ENCODE results near the gene GPC2.
"Not testable (repeated sequence)": the region's sequence is repeated elsewhere in the genome, so short reads cannot be mapped to it uniquely, and the experiment has no call there.

Gene GPC2, protein sequence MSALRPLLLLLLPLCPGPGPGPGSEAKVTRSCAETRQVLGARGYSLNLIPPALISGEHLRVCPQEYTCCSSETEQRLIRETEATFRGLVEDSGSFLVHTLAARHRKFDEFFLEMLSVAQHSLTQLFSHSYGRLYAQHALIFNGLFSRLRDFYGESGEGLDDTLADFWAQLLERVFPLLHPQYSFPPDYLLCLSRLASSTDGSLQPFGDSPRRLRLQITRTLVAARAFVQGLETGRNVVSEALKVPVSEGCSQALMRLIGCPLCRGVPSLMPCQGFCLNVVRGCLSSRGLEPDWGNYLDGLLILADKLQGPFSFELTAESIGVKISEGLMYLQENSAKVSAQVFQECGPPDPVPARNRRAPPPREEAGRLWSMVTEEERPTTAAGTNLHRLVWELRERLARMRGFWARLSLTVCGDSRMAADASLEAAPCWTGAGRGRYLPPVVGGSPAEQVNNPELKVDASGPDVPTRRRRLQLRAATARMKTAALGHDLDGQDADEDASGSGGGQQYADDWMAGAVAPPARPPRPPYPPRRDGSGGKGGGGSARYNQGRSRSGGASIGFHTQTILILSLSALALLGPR

DNA sequence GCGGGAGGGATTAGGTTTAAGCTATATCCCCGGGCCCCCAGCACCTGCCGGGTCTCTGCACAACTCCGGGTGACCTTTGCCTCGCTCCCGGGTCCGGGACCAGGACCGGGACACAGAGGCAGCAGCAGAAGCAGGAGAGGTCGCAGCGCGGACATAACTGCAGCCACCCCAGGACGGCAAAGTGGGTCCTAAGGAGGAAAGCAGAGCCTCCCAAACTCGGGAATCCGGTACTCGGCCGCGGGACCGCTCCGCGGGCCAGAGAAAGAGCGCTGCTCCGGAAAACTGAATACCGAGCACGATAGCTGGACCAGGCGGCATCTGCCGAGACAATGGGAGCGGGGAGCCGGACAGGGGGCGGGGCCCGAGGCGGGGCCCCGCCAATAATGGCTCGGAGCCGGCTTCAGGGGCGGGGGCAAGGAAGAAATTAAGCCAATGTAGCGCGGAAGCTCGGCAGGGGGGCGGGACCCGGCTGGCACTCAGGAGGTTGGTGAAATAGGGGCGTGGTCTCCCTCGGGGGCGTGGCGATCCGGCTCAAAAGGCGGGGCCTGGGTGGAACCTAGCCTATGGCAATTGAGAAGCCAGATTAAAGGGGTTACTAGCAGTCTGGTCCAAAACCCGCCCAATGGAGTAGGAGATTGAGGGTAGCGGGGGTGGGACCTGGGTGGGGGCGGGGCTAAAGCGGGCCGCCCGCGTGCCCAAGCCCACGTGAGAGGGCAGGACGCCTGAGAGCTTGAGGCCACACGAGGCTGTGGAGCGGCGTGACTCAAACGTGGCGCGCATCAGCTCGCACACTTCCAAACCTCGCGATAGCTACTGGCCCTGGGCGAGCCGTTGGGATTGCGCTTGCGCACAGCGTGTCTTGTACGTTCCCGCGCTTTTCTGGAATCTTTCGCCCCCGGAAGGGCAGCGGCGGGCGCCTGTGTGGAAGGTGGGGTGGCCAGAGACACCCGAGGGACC lies at the start of gene GPC2, which contains the start of gene STAG3:
Gene GPC2 (minus strand): TSS at position 337 of the 957 bp plus-strand sequence. CDS start 182 bp downstream, at position 155.
Gene STAG3 (plus strand): TSS at position 874 of the 957 bp plus-strand sequence. CDS start 2,639 bp downstream, outside the sequence.
- H2AFZ ChIP-seq = peak within 1 kb of the TSS; percentile 92
- H3K4me1 ChIP-seq = peaks cover 2% of the 10 kb centered on the region
- H3K4me2 ChIP-seq (ENCODE audit: low read length) = peak within 1 kb of the TSS; percentile 92
- no peak within 1 kb of the TSS for H3K27ac ChIP-seq
- H3K27me3 ChIP-seq (ENCODE audit: control insufficient read depth, insufficient read depth, low read length) = no peaks in the 10 kb centered on the region
- TF ChIP-seq, protein P1, sequence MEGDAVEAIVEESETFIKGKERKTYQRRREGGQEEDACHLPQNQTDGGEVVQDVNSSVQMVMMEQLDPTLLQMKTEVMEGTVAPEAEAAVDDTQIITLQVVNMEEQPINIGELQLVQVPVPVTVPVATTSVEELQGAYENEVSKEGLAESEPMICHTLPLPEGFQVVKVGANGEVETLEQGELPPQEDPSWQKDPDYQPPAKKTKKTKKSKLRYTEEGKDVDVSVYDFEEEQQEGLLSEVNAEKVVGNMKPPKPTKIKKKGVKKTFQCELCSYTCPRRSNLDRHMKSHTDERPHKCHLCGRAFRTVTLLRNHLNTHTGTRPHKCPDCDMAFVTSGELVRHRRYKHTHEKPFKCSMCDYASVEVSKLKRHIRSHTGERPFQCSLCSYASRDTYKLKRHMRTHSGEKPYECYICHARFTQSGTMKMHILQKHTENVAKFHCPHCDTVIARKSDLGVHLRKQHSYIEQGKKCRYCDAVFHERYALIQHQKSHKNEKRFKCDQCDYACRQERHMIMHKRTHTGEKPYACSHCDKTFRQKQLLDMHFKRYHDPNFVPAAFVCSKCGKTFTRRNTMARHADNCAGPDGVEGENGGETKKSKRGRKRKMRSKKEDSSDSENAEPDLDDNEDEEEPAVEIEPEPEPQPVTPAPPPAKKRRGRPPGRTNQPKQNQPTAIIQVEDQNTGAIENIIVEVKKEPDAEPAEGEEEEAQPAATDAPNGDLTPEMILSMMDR (IDR thresholded peaks at IDR 0.05) = no peak
- no peaks in the 10 kb centered on the region for H3K79me2 ChIP-seq
- H3K36me3 ChIP-seq (ENCODE audit: control insufficient read depth, insufficient read depth, low read length) = no peaks in the 10 kb centered on the region
- no peaks in the 10 kb centered on the region for H3K9me3 ChIP-seq (ENCODE audit: control insufficient read depth, low read length)
- H3K4me3 ChIP-seq (ENCODE audit: low read depth, low read length) = peak within 1 kb of the TSS; percentile 58
- H3K9ac ChIP-seq = no peak within 1 kb of the TSS

DNA sequence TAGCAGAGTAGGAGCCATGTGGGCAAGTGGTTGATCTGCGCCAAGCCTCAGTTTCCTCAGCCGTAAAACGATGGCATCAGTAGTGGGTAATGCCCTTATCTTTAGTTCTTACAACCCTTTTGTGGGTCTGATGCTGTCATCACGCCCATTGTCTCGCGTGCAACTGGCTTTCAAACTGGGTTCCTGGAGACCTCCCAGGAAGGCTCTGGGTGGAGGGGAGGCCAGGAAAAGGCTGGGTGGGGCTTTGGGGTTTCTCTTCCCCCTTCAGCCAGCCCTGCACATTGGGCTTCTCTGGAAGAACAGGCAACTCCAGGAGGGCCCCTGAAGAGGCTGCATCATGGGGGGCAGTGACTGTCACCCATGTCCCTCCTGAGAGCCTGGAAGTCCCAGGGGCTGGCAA lies 47.7 kb upstream of the GPC2 start:
- not testable (repeated sequence) for H2AFZ ChIP-seq; H3K4me3 ChIP-seq (ENCODE audit: low read depth, low read length); H3K4me1 ChIP-seq; H3K4me2 ChIP-seq (ENCODE audit: low read length); H3K27me3 ChIP-seq (ENCODE audit: control insufficient read depth, insufficient read depth, low read length); H3K36me3 ChIP-seq (ENCODE audit: control insufficient read depth, insufficient read depth, low read length); H3K27ac ChIP-seq; H3K9ac ChIP-seq; H3K79me2 ChIP-seq; H3K9me3 ChIP-seq (ENCODE audit: control insufficient read depth, low read length)

DNA sequence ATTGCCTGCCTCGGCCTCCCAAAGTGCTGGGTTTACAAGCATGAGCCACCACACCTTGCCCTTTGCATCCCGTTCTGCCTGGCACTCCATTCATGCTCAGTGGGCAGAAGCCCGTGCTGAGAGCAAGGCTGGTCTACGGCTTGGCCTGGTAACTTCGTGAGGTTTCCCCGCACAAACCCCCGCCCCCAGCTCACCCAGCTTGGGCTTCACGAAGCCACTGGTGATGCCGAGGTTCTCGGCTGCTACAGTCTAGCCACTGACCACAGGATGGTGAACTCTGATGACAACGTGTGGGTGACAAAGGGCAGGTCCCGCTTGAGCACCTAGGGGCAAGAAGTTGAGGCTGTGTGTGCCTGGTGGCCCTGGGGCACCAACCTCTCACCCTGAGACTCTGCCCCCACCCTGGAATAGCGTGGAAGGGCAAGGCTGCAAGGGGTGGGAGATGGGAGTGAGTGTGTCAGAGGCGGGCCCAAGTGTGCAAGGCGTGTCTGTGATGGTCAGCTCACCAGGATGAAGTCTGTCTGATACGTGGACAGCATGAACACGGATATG lies 46.3 kb upstream of the GPC2 start:
- not testable (repeated sequence) for H3K9ac ChIP-seq; H3K79me2 ChIP-seq; H3K27me3 ChIP-seq (ENCODE audit: control insufficient read depth, insufficient read depth, low read length); H3K4me1 ChIP-seq; H3K36me3 ChIP-seq (ENCODE audit: control insufficient read depth, insufficient read depth, low read length); H2AFZ ChIP-seq; H3K27ac ChIP-seq; H3K4me2 ChIP-seq (ENCODE audit: low read length); H3K4me3 ChIP-seq (ENCODE audit: low read depth, low read length); H3K9me3 ChIP-seq (ENCODE audit: control insufficient read depth, low read length)

DNA sequence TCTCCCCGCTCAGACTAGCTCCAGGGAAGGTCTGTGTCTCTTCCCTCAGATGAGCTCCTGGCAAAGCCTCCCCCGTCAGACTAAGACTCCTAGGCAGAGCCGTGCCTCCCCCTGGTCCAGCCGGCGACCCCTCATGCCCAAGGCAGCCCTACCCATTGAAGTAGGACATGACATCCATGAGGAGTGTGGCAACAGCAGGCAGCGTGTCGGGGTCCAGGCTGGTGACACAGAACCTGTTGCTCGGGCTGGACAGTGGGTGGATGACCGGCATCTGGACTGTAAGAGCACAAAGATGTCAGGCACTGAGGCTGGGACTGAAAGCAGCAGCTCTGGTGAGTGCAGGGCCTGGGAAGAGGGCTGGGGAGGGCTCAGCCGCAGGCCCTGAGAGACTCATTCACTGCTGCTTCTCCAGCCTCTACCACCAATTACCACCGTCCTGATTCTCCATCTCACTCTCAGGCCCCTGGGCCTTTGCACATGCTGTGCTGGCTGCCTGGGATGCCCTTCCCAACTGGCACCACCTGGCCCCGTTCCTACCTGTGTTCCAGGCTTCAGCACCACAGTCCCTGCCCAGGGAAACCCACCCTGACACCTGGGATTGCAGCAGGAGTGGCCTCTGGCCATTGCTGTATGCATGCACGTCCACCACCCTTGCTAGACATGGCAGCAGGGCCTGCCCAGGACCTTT lies 45.4 kb upstream of the GPC2 start:
- H3K4me1 ChIP-seq = no peaks in the 10 kb centered on the region
- no peak overlapping the region for H3K27ac ChIP-seq
- H2AFZ ChIP-seq = no peak overlapping the region
- no peak overlapping the region for H3K4me2 ChIP-seq (ENCODE audit: low read length)
- no peaks in the 10 kb centered on the region for H3K27me3 ChIP-seq (ENCODE audit: control insufficient read depth, insufficient read depth, low read length)
- H3K79me2 ChIP-seq = no peaks in the 10 kb centered on the region
- no peak overlapping the region for H3K4me3 ChIP-seq (ENCODE audit: low read depth, low read length)
- TF ChIP-seq, protein P1 (IDR thresholded peaks at IDR 0.05) = no peak
- no peak overlapping the region for H3K9ac ChIP-seq
- H3K9me3 ChIP-seq (ENCODE audit: control insufficient read depth, low read length) = no peaks in the 10 kb centered on the region
- no peaks in the 10 kb centered on the region for H3K36me3 ChIP-seq (ENCODE audit: control insufficient read depth, insufficient read depth, low read length)

DNA sequence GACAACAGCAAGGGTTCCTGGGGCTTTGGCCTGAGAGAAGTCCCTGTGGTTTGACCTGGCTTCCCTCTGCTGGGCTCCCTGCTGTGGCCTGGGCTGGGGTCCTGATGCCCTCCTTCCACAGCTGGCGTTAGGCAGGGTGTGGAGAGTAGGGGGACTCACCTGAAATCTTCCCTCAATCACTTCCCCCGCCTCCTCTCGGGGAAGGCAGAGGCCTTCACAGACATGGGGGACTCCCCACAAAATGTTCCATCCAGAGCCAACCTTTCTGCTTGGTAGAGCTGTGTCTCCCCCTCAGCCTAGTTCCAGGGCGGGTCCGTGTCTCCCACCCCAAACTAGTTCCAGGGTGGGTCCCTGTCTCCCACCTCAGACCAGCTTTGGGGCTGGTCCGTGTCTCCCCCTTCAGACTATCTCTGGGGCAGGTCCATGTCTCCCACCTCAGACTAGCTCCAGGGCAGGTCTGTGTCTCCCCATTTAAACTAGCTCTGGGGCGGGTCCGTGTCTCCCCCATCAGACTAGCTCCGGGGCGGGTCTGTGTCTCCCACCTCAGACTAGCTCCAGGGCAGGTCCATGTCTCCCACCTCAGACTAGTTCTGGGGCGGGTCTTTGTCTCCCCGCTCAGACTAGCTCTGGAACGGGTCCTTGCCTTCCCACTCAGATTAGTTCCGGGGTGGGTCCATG lies 44.7 kb upstream of the GPC2 start:
- TF ChIP-seq, protein P1 (IDR thresholded peaks at IDR 0.05) = no peak
- H3K9me3 ChIP-seq (ENCODE audit: control insufficient read depth, low read length) = no peaks in the 10 kb centered on the region
- no peaks in the 10 kb centered on the region for H3K79me2 ChIP-seq
- H3K4me2 ChIP-seq (ENCODE audit: low read length) = no peak overlapping the region
- no peak overlapping the region for H3K27ac ChIP-seq
- no peak overlapping the region for H3K9ac ChIP-seq
- no peaks in the 10 kb centered on the region for H3K4me1 ChIP-seq
- no peaks in the 10 kb centered on the region for H3K36me3 ChIP-seq (ENCODE audit: control insufficient read depth, insufficient read depth, low read length)
- no peaks in the 10 kb centered on the region for H3K27me3 ChIP-seq (ENCODE audit: control insufficient read depth, insufficient read depth, low read length)
- H2AFZ ChIP-seq = no peak overlapping the region
- no peak overlapping the region for H3K4me3 ChIP-seq (ENCODE audit: low read depth, low read length)
